Stimulated activated naive B cell treated with anti-CD40 and anti-IgM and Interleukin-4, amounts not matched to agents 10 μg/mL and 1 μg/mL and 100 μg/mL, for 72 hours (primary cell): ENCODE results near the gene ELOVL6.
"Not testable (repeated sequence)": the region's sequence is repeated elsewhere in the genome, so short reads cannot be mapped to it uniquely, and the experiment has no call there.

Experiments used
- ATAC-seq, 2 donors: fragments of 150-1000 bp; cut with Tn5 transposase; replicated peaks; 2 replicates each; pipeline ENCODE4 v1.10.0; 2021; ENCODE audit warnings: moderate library complexity in 1 of 2
- DNase-seq: peaks from one replicate; pipeline ENCODE4 v3.0.0; 2021
- H3K27ac Mint-ChIP-seq: one replicate; pipeline ENCODE4 v1.8.0; 2022; ENCODE audit warnings: mild to moderate bottlenecking, mixed read lengths
- H3K27me3 Mint-ChIP-seq, 2 donors: one replicate each; pipeline ENCODE4 v1.8.0; 2022; ENCODE audit warnings: mixed read lengths in 2 of 2
- H3K36me3 Mint-ChIP-seq, 2 donors: one replicate each; pipeline ENCODE4 v1.8.0; 2022; ENCODE audit warnings: mixed read lengths in 2 of 2, mild to moderate bottlenecking in 1 of 2
- H3K4me1 Mint-ChIP-seq, 2 donors: one replicate each; pipeline ENCODE4 v1.8.0; 2022; ENCODE audit warnings: mixed read lengths in 2 of 2, mild to moderate bottlenecking in 1 of 2
- H3K4me3 Mint-ChIP-seq, 2 donors: one replicate each; pipeline ENCODE4 v1.8.0; 2022; ENCODE audit warnings: mild to moderate bottlenecking in 2 of 2, mixed read lengths in 2 of 2, moderate library complexity in 1 of 2
- H3K9me3 Mint-ChIP-seq, 2 donors: one replicate each; pipeline ENCODE4 v1.8.0; 2022; ENCODE audit warnings: mixed read lengths in 2 of 2, mild to moderate bottlenecking in 1 of 2

The ELOVL6 gene

GRCh38 chr4:110163327-110164069, 34.9 kb downstream of the ELOVL6 start:
- Mint-ChIP-seq H3K27me3 (no peaks in the 10 kb centered on the region), H3K4me1 (peaks cover 0 to 3% of the 10 kb centered on the region in 2 donors), H3K9me3 (peaks cover 0 to 1% of the 10 kb centered on the region in 2 donors), H3K4me3 (no peak overlapping the region), H3K36me3 (no peaks in the 10 kb centered on the region), H3K27ac (no peak overlapping the region)
- DNase-seq (no peak), ATAC-seq (no peak)

- H3K4me3 Mint-ChIP-seq, result no peak overlapping the region
- H3K36me3 Mint-ChIP-seq, result no peaks in the 10 kb centered on the region
- no peaks in the 10 kb centered on the region for H3K27me3 Mint-ChIP-seq
- peaks cover 0 to 1% of the 10 kb centered on the region in 2 donors for H3K9me3 Mint-ChIP-seq
- no peak overlapping the region for H3K27ac Mint-ChIP-seq
- ATAC-seq (no peak), DNase-seq (no peak)
- H3K4me1 Mint-ChIP-seq, result peaks cover 0 to 3% of the 10 kb centered on the region in 2 donors
Measured at GRCh38 chr4:110160618-110161017, 37.8 kb downstream of the ELOVL6 start.

GRCh38 chr4:110159541-110159940, 38.9 kb downstream of the ELOVL6 start:
- H3K4me1 Mint-ChIP-seq, result no peaks in the 10 kb centered on the region
- H3K4me3 Mint-ChIP-seq, result no peak overlapping the region
- DNase-seq, result no peak
- no peak overlapping the region for H3K27ac Mint-ChIP-seq
- H3K9me3 Mint-ChIP-seq, result peaks cover 0 to 1% of the 10 kb centered on the region in 2 donors
- ATAC-seq, result no peak
- H3K27me3 Mint-ChIP-seq, result no peaks in the 10 kb centered on the region
- no peaks in the 10 kb centered on the region for H3K36me3 Mint-ChIP-seq

- Mint-ChIP-seq H3K27me3 (no peaks in the 10 kb centered on the region), H3K36me3 (no peaks in the 10 kb centered on the region), H3K4me1 (no peaks in the 10 kb centered on the region), H3K27ac (no peak overlapping the region), H3K4me3 (no peak overlapping the region), H3K9me3 (peaks cover 0 to 1% of the 10 kb centered on the region in 2 donors)
- no peak for DNase-seq
- no peak for ATAC-seq
Measured at GRCh38 chr4:110157580-110157979, 40.8 kb downstream of the ELOVL6 start.

DNA sequence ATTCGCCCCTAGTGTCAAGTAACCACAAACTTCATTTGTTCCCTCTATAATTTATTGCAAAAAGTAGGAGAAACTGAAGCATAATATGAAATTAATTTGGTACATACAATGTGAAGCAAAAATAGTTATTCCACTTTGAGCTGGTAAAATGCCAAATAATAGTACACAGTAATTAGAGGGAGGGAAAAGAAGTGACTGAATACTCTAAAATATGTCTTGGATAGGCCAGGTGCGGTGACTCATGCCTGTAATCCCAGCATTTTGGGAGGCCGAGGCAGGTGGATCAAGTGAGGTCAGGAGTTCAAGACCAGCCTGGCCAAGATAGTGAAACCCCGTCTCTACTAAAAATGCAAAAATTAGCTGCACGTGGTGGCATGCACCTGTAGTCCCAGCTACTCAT, 41.2 kb downstream of the ELOVL6 start:
- H3K4me3 Mint-ChIP-seq, H3K27me3 Mint-ChIP-seq, H3K27ac Mint-ChIP-seq, H3K36me3 Mint-ChIP-seq, DNase-seq, H3K9me3 Mint-ChIP-seq, ATAC-seq, H3K4me1 Mint-ChIP-seq: not testable (repeated sequence)

DNA sequence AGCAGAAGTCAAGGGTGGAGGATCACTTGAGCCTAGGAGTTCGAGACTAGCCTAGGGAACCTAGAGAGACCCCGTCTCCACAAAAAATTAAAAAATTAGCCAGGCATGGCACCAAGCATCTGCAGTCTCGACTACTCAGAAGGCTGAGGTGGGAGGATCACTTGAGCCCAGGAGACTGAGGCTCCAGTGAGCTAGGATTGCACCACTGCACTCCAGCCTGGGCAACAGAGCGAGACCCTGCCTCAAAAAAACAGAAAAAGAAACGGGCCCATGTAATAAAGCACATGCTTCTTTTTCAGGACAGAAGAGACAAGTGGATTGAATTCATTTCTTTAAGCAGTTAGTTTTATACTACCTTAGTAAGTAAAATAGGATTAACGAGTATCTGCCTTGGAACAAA, 42.0 kb downstream of the ELOVL6 start:
- Mint-ChIP-seq H3K36me3 (no peaks in the 10 kb centered on the region), H3K4me3 (no peak overlapping the region), H3K27me3 (no peaks in the 10 kb centered on the region), H3K9me3 (no peaks in the 10 kb centered on the region), H3K27ac (no peak overlapping the region), H3K4me1 (no peaks in the 10 kb centered on the region)
- ATAC-seq (no peak), DNase-seq (no peak)

- Mint-ChIP-seq H3K4me1 (no peaks in the 10 kb centered on the region), H3K4me3 (no peak overlapping the region), H3K27me3 (no peaks in the 10 kb centered on the region), H3K36me3 (no peaks in the 10 kb centered on the region), H3K27ac (no peak overlapping the region), H3K9me3 (no peaks in the 10 kb centered on the region)
- ATAC-seq (no peak), DNase-seq (no peak)
Measured at GRCh38 chr4:110155654-110156053, 42.8 kb downstream of the ELOVL6 start.

DNA sequence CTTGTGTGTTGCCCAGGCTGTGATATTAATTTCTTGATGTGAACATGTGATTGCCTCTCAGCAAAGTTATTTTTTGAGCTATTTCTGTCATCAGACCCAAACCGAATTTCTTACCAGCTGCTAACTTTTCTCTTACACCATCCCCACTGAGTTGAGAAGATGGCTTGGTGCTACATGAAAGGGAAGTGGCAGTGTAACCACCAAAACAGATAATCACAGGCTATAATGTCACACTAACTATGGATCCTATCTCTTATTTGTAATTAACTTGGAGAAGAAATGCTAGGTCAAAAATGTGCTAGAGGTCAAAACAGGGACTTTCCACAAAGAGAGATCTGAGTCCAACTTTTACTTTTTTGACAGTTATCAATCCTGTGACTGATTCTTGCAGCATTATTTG, 43.8 kb downstream of the ELOVL6 start:
- no peaks in the 10 kb centered on the region for H3K27me3 Mint-ChIP-seq
- no peak overlapping the region for H3K27ac Mint-ChIP-seq
- DNase-seq (no peak), ATAC-seq (no peak)
- no peaks in the 10 kb centered on the region for H3K4me1 Mint-ChIP-seq
- H3K36me3 Mint-ChIP-seq, result no peaks in the 10 kb centered on the region
- H3K9me3 Mint-ChIP-seq, result no peaks in the 10 kb centered on the region
- H3K4me3 Mint-ChIP-seq, result no peak overlapping the region

- ATAC-seq (no peak), DNase-seq (no peak)
- no peaks in the 10 kb centered on the region for H3K36me3 Mint-ChIP-seq
- no peaks in the 10 kb centered on the region for H3K4me1 Mint-ChIP-seq
- no peak overlapping the region for H3K4me3 Mint-ChIP-seq
- no peaks in the 10 kb centered on the region for H3K27me3 Mint-ChIP-seq
- no peaks in the 10 kb centered on the region for H3K9me3 Mint-ChIP-seq
- no peak overlapping the region for H3K27ac Mint-ChIP-seq
Measured at GRCh38 chr4:110152386-110152785, 46.0 kb downstream of the ELOVL6 start.

GRCh38 chr4:110149089-110149488, 49.3 kb downstream of the ELOVL6 start:
- DNase-seq (no peak), ATAC-seq (no peak)
- Mint-ChIP-seq H3K9me3 (peaks cover 0 to 1% of the 10 kb centered on the region in 2 donors), H3K27ac (no peak overlapping the region), H3K36me3 (no peaks in the 10 kb centered on the region), H3K27me3 (no peaks in the 10 kb centered on the region), H3K4me1 (no peaks in the 10 kb centered on the region), H3K4me3 (no peak overlapping the region)

- no peaks in the 10 kb centered on the region for H3K36me3 Mint-ChIP-seq
- H3K27ac Mint-ChIP-seq, result no peak overlapping the region
- H3K4me1 Mint-ChIP-seq, result no peaks in the 10 kb centered on the region
- peaks cover 0 to 1% of the 10 kb centered on the region in 2 donors for H3K9me3 Mint-ChIP-seq
- H3K27me3 Mint-ChIP-seq, result peaks cover 0 to 5% of the 10 kb centered on the region in 2 donors
- no peak overlapping the region for H3K4me3 Mint-ChIP-seq
- ATAC-seq, result no peak
- DNase-seq, result no peak
Measured at GRCh38 chr4:110142461-110142860, 56.0 kb downstream of the ELOVL6 start.

DNA sequence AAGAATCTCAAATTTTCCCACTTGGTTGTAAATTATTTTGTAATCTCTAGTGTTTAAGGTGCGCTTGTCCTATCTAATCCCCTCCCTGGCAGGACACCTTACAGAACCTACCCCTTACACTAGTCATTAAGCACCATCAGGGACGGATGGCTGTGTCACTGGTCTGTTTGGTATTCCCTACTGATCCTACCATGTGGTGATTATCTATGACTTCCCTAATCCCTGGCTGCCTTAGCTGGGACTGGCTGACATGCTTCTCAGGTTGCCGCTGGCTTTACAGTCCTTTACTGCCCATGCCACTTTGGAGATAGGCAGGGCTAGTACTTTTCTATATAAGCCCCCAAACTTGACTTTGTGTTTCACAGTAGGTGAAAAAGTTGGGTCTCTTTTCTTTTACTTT, 58.6 kb downstream of the ELOVL6 start:
- Mint-ChIP-seq H3K9me3 (no peaks in the 10 kb centered on the region), H3K4me1 (no peaks in the 10 kb centered on the region), H3K27me3 (peaks cover 0 to 5% of the 10 kb centered on the region in 2 donors), H3K27ac (no peak overlapping the region), H3K4me3 (no peak overlapping the region), H3K36me3 (no peaks in the 10 kb centered on the region)
- no peak for ATAC-seq
- DNase-seq, result no peak

DNA sequence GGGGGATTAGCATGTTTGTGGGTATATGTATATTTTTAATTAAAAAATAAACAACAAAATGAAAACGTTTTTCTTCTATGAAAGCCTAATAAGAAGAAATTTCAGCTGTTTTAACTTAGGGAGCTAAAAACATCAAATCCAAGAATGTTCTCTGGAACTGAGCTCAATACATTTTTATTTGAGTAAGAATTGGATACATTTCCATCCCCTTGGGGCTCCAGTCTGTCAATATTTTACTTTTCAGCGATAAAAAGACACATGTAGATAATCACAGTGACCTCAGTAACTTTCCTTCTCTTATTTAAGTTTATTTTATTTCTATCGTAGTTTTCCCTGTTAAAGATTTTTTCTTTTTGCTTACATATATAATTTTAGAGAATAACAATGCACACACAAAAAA, 59.3 kb downstream of the ELOVL6 start:
- ATAC-seq (no peak), DNase-seq (no peak)
- Mint-ChIP-seq H3K9me3 (no peaks in the 10 kb centered on the region), H3K4me1 (no peaks in the 10 kb centered on the region), H3K4me3 (no peak overlapping the region), H3K36me3 (no peaks in the 10 kb centered on the region), H3K27ac (no peak overlapping the region), H3K27me3 (peaks cover 0 to 5% of the 10 kb centered on the region in 2 donors)

GRCh38 chr4:110138551-110138950, 59.9 kb downstream of the ELOVL6 start:
- Mint-ChIP-seq H3K27me3 (peaks cover 0 to 5% of the 10 kb centered on the region in 2 donors), H3K4me3 (no peak overlapping the region), H3K4me1 (no peaks in the 10 kb centered on the region), H3K36me3 (no peaks in the 10 kb centered on the region), H3K27ac (no peak overlapping the region), H3K9me3 (no peaks in the 10 kb centered on the region)
- DNase-seq (no peak), ATAC-seq (no peak)

DNA sequence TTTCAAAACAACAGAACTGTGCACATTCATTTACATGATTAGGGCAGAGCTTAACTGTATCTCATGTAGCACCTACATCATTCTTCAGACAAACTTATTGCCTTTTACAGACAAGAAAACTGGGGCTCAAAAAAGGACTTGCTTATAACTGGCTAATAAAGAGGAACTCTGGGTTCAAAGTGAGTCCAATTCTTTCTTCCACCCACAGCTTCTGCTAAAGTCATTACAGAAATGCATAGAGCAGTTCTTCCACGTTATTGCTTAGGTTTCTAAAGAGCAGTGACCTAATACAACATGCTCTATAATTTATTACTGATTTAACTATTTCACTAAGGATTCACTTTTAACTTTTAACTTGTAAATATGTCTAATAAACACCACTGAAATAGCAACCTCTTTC, 60.6 kb downstream of the ELOVL6 start:
- ATAC-seq, result no peak
- Mint-ChIP-seq H3K4me1 (no peaks in the 10 kb centered on the region), H3K9me3 (no peaks in the 10 kb centered on the region), H3K27ac (no peak overlapping the region), H3K27me3 (peaks cover 0 to 5% of the 10 kb centered on the region in 2 donors), H3K4me3 (no peak overlapping the region), H3K36me3 (no peaks in the 10 kb centered on the region)
- DNase-seq, result no peak
